Endothelial cell of umbilical vein (primary cell): Measurements from ENCODE around the gene RD3L. TPM values are rescaled to one million over a fixed set of nuclear protein-coding genes. Genes with fewer than 3 reads are reported as not detected.

Experiments used
- BruUV-seq: library from RNA; stranded (reverse); fragments of 400-500 nt; replicated peaks from 2 replicates; lab custom pipeline; 2021; lab: Mats Ljungman, UMichigan
- CTCF ChIA-PET: fragments of 300-600, 350-600 bp; sonication (Branson Sonifier 250); formaldehyde crosslinking; loops from one replicate; lab custom pipeline; 2021; ENCODE audit warnings: antibody characterized with exemption, inconsistent platforms; lab: Charles Lee
- POLR2A ChIA-PET: fragments of 300-600, 350-600 bp; sonication (Branson Sonifier 250); formaldehyde crosslinking; loops from one replicate; lab custom pipeline; 2021; ENCODE audit warnings: antibody characterized with exemption, inconsistent platforms; lab: Charles Lee
- DNase-seq: peaks from one replicate; pipeline ENCODE4 v3.0.0-alpha.2; 2011; ENCODE audit warnings: low read depth, low spot score
- FAIRE-seq: peaks from 2 replicates; lab custom pipeline; 2011; peaks lifted over from hg19 to GRCh38; lab: Jason Lieb, UNC
- H2AFZ ChIP-seq: 2 replicates; pipeline ENCODE4 v1.6.0; 2012; ENCODE audit warnings: low read depth, low read length, control low read depth, inconsistent platforms
- H3K27ac ChIP-seq: 2 replicates; pipeline ENCODE4 v1.5.1; 2011; ENCODE audit warnings: low read depth, mild to moderate bottlenecking, control low read depth, low read length, moderate library complexity; ENCODE audit not compliant: insufficient read depth
- H3K27me3 ChIP-seq, 2 experiments: 2 replicates each; pipeline versions ENCODE4 v1.6.0 to v1.6.1; 2011; ENCODE audit warnings: low read length in 2 of 2, mixed read lengths in 1 of 2; ENCODE audit not compliant: control insufficient read depth in 2 of 2, insufficient read depth in 2 of 2
- H3K36me3 ChIP-seq, 2 experiments: 2 replicates in 1 of 2; 3 replicates in 1 of 2; pipeline ENCODE4 v1.5.1; 2011; ENCODE audit warnings: low read length in 2 of 2, mild to moderate bottlenecking in 1 of 2, moderate library complexity in 1 of 2; ENCODE audit not compliant: control insufficient read depth in 2 of 2, insufficient read depth in 2 of 2; ENCODE audit errors: extremely low read depth in 1 of 2
- H3K4me1 ChIP-seq: 3 replicates; pipeline ENCODE4 v1.5.1; 2011; ENCODE audit warnings: mild to moderate bottlenecking, low read length; ENCODE audit not compliant: control insufficient read depth, insufficient read depth; ENCODE audit errors: extremely low read depth
- H3K4me2 ChIP-seq: 2 replicates; pipeline ENCODE4 v1.6.1; 2011; ENCODE audit warnings: low read length, control low read depth, mixed read lengths; ENCODE audit not compliant: insufficient read depth
- H3K4me3 ChIP-seq, 3 experiments: fragments of 200-600 bp in 1 of 3; sonication (generic), shearing (Covaris generic) in 1 of 3; replicated peaks in 1 of 3; 2 replicates each; pipeline ENCODE4 v1.5.1; 2011 to 2016; ENCODE audit warnings: control low read depth in 3 of 3, low read length in 3 of 3, mild to moderate bottlenecking in 2 of 3, inconsistent platforms in 1 of 3, low read depth in 1 of 3, moderate library complexity in 1 of 3; ENCODE audit not compliant: insufficient read depth in 1 of 3
- H3K79me2 ChIP-seq: 2 replicates; pipeline ENCODE4 v1.6.0; 2012; ENCODE audit warnings: low read length, inconsistent platforms; ENCODE audit not compliant: control insufficient read depth, insufficient read depth
- H3K9ac ChIP-seq: replicated peaks from 2 replicates; pipeline ENCODE3; 2011; ENCODE audit warnings: low read length, control low read depth; ENCODE audit not compliant: insufficient read depth; ENCODE audit errors: extremely low read depth
- H3K9me1 ChIP-seq: replicated peaks from 3 replicates; pipeline ENCODE4 v1.6.0; 2011; ENCODE audit warnings: mild to moderate bottlenecking, low read length; ENCODE audit not compliant: control insufficient read depth, insufficient read depth; ENCODE audit errors: extremely low read depth
- H3K9me3 ChIP-seq: replicated peaks from 2 replicates; pipeline ENCODE4 v1.5.1; 2012; ENCODE audit warnings: low read length, inconsistent platforms; ENCODE audit not compliant: control insufficient read depth, insufficient read depth
- H4K20me1 ChIP-seq: replicated peaks from 2 replicates; pipeline ENCODE3; 2011; ENCODE audit warnings: mild to moderate bottlenecking, low read length; ENCODE audit not compliant: control insufficient read depth, insufficient read depth; ENCODE audit errors: extremely low read depth
- EZH2 ChIP-seq: IDR thresholded peaks from 2 replicates; pipeline ENCODE4 v1.6.1; 2012; ENCODE audit warnings: borderline replicate concordance, low read depth, mild to moderate bottlenecking, moderate library complexity, low read length, inconsistent platforms; ENCODE audit not compliant: severe bottlenecking
- FOS ChIP-seq: IDR thresholded peaks from 2 replicates; pipeline ENCODE4 v1.6.1; 2011; ENCODE audit warnings: mild to moderate bottlenecking, low read length, moderate library complexity, borderline replicate concordance; ENCODE audit not compliant: insufficient read depth
- GATA2 ChIP-seq: IDR thresholded peaks from 2 replicates; pipeline ENCODE4 v1.7.0; 2011; ENCODE audit warnings: low read depth, mild to moderate bottlenecking, moderate library complexity, mixed read lengths, low read length; ENCODE audit not compliant: insufficient read length, insufficient read depth
- JUN ChIP-seq: IDR thresholded peaks from 2 replicates; pipeline ENCODE4 v1.6.1; 2011; ENCODE audit warnings: borderline replicate concordance, low read depth; ENCODE audit not compliant: insufficient read length, insufficient read depth
- MYC ChIP-seq: IDR thresholded peaks from one replicate; pipeline ENCODE4 v1.6.1; 2011; ENCODE audit warnings: mild to moderate bottlenecking, low read depth, low read length
- POLR2A ChIP-seq: IDR thresholded peaks from 2 replicates; pipeline ENCODE4 v1.6.1; 2012; ENCODE audit warnings: low read depth, mild to moderate bottlenecking, control low read depth, low read length
- POLR2AphosphoS5 ChIP-seq: IDR thresholded peaks from 2 replicates; pipeline ENCODE4 v1.6.1; 2012; ENCODE audit warnings: low read depth, mild to moderate bottlenecking, control low read depth, low read length, moderate library complexity; ENCODE audit not compliant: insufficient read depth
- dilution Hi-C: fragments of 300-500 bp; cut with MboI; formaldehyde crosslinking; loops from one replicate; pipeline ENCODE4 v1.15.0; 2019; ENCODE audit warnings: low sequenced_read_pairs; ENCODE audit not compliant: extremely low pct_ligation_motif_present
- intact Hi-C: fragments of 100-400 bp; cut with micrococcal nuclease; formaldehyde crosslinking; loops from one replicate; pipeline ENCODE4 v1.10.0; 2022
- polyA plus RNA-seq, 4 experiments: library from polyadenylated mRNA; depleted of rRNA in 3 of 4; stranded (reverse) in 3 of 4; unstranded in 1 of 4; fragments of >200 nt; gene quantifications; 2 replicates each; pipeline versions ENCODE4 v1.2.1 to v1.2.3, GENCODE V29; 2011 to 2012; ENCODE audit warnings: missing spikeins in 1 of 4
- total RNA-seq: library from RNA; stranded (reverse); gene quantifications from 2 replicates; pipeline ENCODE4 v1.2.3, GENCODE V29; 2021
- TF ChIP-seq, protein P1 (sequence below): IDR thresholded peaks from 2 replicates; pipeline ENCODE4 v1.6.1; 2011; ENCODE audit not compliant: insufficient read depth, insufficient read length
- TF ChIP-seq, protein P2 (sequence below), 2 donors: IDR thresholded peaks; 1 replicate in 1 of 2; 2 replicates in 1 of 2; pipeline ENCODE4 v1.5.1; 2011; ENCODE audit warnings: low read length in 2 of 2, mild to moderate bottlenecking in 2 of 2, moderate library complexity in 2 of 2, control low read depth in 1 of 2, inconsistent platforms in 1 of 2, low read depth in 1 of 2; ENCODE audit not compliant: insufficient read depth in 1 of 2; ENCODE audit errors: extremely low read depth in 1 of 2

RD3L gene
- total and polyA plus RNA-seq, 2 donors (not counting 3 experiments of a cell fraction or from before 2014, with no cell fraction given), result not detected

GRCh38 chr14:103909531-103910261, 32.6 kb downstream of the RD3L start:
- Histone ChIP-seq H3K4me3 (no peak overlapping the region), H3K9me3 (no peaks in the 10 kb centered on the region), H3K9ac (no peak overlapping the region), H4K20me1 (no peaks in the 10 kb centered on the region), H3K79me2 (no peaks in the 10 kb centered on the region), H3K4me1 (peaks cover 4% of the 10 kb centered on the region), H2AFZ (peak overlapping the region; percentile 43), H3K9me1 (no peaks in the 10 kb centered on the region), H3K4me2 (peak overlapping the region; percentile 43), H3K36me3 (peaks cover 3 to 5% of the 10 kb centered on the region in 2 experiments), H3K27ac (no peak overlapping the region), H3K27me3 (no peaks in the 10 kb centered on the region)
- TF ChIP-seq POLR2AphosphoS5, result no peak
- intact Hi-C loops (loop anchor here (1.0 to 2.0 kb wide), 2 partner anchors 101 to 337 kb away; no protein-coding TSS in a partner anchor), dilution Hi-C loops (no loop called here)
- DNase-seq (no peak), FAIRE-seq (no peak)
- no TSS peak for BruUV-seq
- ChIA-PET CTCF (interaction anchor here (0.5 to 10.3 kb wide), 25 partner anchors 9 to 336 kb away, joined by 3 to 253 read pairs (median 4); no protein-coding TSS in a partner anchor), POLR2A (no interaction called here)

GRCh38 chr14:103908580-103908979, 33.7 kb downstream of the RD3L start:
- Histone ChIP-seq H3K36me3 (peaks cover 3 to 4% of the 10 kb centered on the region in 2 experiments), H2AFZ (no peak overlapping the region), H4K20me1 (no peaks in the 10 kb centered on the region), H3K4me1 (peaks cover 9% of the 10 kb centered on the region), H3K27ac (no peak overlapping the region), H3K79me2 (no peaks in the 10 kb centered on the region), H3K27me3 (no peaks in the 10 kb centered on the region), H3K9me1 (no peaks in the 10 kb centered on the region), H3K4me3 (no peak overlapping the region), H3K4me2 (no peak overlapping the region), H3K9me3 (no peaks in the 10 kb centered on the region), H3K9ac (no peak overlapping the region)
- ChIA-PET POLR2A (no interaction called here), CTCF (interaction anchor here (0.5 to 10.3 kb wide), 5 partner anchors 8 to 168 kb away, joined by 3 to 253 read pairs (median 3); no protein-coding TSS in a partner anchor)
- no peak for FAIRE-seq
- no TSS peak for BruUV-seq
- intact Hi-C loops, result no loop called here
- TF ChIP-seq, protein P1, sequence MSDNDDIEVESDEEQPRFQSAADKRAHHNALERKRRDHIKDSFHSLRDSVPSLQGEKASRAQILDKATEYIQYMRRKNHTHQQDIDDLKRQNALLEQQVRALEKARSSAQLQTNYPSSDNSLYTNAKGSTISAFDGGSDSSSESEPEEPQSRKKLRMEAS, result no peak
- TF ChIP-seq FOS, result no peak
- no peak for TF ChIP-seq GATA2
- no peak for TF ChIP-seq POLR2AphosphoS5
- TF ChIP-seq MYC, result no peak
- no peak for TF ChIP-seq EZH2
- TF ChIP-seq, protein P2, sequence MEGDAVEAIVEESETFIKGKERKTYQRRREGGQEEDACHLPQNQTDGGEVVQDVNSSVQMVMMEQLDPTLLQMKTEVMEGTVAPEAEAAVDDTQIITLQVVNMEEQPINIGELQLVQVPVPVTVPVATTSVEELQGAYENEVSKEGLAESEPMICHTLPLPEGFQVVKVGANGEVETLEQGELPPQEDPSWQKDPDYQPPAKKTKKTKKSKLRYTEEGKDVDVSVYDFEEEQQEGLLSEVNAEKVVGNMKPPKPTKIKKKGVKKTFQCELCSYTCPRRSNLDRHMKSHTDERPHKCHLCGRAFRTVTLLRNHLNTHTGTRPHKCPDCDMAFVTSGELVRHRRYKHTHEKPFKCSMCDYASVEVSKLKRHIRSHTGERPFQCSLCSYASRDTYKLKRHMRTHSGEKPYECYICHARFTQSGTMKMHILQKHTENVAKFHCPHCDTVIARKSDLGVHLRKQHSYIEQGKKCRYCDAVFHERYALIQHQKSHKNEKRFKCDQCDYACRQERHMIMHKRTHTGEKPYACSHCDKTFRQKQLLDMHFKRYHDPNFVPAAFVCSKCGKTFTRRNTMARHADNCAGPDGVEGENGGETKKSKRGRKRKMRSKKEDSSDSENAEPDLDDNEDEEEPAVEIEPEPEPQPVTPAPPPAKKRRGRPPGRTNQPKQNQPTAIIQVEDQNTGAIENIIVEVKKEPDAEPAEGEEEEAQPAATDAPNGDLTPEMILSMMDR (IDR thresholded peaks at IDR 0.05; ENCODE audit: extremely low read depth in 1 of 2, insufficient read depth in 1 of 2, low read depth in 1 of 2, low read length in 2 of 2), result no peak
- TF ChIP-seq JUN, result no peak
- TF ChIP-seq POLR2A, result no peak
- dilution Hi-C loops, result no loop called here
- DNase-seq, result no peak
